Fibroblast of the conjunctiva (primary cell): ENCODE measurements around the gene PRKCB.

Experiments
- DNase-seq: peaks from one replicate; pipeline ENCODE4 v3.0.0-alpha.2; 2010; ENCODE audit warnings: low read depth

Gene PRKCB

DNA sequence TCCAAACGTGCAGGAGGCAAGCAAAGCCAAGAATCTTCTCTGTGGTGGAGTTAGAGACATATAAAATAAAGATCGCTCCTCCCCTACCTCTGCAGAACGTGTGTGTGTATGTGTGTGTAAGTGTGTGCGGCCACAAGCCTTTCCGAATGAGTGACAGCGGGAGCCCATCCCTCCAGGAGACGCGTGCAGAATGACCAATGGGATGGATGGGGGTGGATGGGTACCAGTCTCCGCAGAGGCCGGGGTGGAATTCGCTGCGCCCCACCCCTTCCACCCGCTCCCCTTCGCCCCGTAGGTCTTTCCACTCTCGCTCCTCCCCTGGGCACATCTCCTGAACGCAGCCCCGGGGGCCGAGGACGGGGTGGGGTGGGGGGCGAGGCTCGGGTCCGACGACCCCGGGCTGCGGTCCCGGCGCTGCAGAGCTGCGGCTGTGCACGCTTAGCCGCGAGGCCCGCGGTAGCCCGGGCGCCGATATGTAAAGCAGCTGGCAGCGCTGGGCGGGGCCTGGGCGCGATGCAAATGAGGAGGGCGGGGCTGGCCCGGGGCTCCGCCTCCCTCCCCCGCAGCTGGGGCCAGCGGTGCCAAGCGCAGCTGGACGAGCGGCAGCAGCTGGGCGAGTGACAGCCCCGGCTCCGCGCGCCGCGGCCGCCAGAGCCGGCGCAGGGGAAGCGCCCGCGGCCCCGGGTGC is at the start of gene PRKCB:
Gene PRKCB (plus strand): TSS at position 594 of the 688 bp plus-strand sequence.
- no peak for DNase-seq

DNA sequence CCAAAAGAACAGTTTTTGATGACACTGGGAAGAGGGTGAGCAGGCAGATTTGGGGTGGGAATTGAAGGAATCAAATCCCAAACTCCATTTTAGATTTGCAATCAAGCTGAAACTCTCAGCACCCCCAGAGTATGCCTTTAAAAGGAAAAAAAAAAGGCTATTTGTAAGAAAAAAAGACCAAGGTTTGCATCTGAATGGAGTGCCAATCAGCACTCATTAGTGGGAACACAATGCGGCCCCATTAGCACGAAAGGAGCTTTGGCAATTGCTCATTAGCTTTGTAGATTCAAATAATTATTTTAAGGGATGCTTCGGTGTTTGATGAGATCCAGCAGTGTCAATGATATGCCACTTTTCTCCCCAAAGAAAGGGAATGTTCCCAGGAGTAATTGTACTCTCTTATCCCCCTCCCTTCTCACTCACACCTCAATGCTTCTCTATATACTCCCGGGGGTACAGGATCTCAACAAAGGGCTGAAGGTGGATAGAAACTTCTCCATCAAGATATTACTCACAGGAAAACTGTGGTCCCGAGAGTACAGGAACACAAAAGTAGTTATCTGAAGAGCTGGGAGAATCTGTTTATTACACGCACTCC is 48.7 kb upstream of the PRKCB start:
- DNase-seq, result no peak

DNA sequence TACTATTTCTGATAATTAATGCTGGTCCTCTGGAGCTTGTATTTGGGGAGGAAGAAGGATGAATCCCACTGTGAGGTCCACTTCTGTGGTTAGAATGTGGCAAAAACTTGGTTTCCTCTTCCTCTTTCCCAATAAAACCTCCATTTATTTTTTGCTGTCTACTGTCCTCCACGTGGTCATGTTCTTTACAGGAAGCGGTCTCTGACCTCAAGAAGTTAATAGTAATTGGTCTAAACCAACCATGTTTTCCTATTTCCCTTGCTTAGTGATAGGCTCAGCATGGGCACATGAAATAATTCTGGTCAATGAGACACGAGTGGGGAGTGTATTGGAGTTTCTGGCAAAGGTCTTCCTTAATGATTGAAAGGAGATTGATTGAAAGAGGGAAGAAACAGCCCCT is 47.1 kb upstream of the PRKCB start:
- DNase-seq, result no peak

DNA sequence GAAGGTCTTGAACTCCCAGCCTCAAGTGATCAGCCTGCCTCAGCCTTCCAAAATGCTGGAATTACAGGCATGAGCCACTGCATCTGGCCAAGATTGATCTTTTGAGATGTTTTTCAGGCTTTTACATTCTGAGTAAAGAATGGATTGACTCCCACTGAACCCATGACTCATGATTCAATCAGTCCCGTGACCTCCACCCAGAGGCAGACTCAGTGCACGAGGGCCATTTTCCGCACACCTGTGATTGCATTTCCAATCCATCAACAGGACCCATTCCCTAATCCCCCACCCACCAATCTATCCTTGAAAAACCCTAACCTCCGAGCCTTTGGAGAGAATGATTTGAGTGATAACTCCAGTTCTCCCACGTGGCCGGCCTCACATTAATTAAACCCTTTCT is 40.4 kb upstream of the PRKCB start:
- no peak for DNase-seq

DNA sequence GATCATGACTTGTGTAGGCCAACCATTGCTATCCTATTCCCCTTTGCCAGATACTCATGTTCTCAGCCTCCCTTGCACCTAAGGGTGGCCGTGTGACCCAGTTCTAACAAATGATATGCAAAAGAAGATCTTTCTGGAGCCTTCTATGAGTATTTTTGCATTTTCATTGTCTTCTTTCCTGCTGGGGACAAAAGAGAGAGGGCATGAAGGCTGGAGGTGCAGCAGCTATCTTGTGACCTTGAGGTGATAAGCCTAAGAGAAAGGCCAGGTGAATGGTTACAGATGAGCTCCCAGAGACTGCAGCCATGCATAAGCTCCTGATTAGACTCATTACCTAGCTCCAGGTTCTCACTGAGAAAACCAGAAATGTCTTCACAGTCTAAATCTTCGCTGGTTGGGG is 38.8 kb upstream of the PRKCB start:
- DNase-seq, result no peak

DNA sequence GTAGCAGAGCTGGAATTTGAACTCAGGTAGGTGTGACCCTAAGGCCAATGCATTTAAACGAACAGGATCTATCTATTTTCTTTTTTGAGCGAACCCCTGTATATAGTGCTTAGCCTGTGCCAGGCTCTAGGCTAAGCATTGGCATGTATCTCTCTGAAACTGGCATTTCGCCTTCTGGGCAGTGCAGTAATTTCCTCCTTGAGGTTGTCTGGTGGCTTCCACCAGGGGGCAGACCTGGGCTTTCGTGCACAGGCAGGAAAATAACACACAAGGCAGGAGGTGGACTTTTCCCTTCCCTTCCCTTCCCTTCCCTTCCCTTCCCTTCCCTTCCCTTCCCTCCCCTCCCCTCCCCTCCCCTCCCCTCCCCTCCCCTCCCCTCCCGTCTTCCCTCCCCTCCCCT is 34.4 kb upstream of the PRKCB start:
- DNase-seq, result peak; percentile 35

DNA sequence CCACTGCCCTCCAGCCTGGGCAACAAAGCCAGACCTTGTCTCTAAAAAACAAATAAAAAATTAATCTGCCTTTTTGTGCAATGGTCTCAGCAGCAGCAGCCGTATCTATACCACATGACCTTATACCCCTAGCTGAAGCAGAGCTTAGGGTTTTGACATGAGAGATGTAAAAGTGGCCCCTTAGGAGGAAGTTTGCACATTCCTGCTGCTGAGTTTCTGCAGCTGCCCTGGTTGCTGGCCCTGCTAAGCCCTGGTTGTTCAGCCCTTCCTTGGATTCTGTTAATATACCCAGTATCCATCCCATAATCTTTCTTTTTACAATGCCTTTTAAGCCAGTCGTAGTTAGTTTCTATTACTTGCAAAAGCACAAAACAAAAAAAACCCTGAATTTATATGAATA is 33.0 kb upstream of the PRKCB start:
- no peak for DNase-seq

DNA sequence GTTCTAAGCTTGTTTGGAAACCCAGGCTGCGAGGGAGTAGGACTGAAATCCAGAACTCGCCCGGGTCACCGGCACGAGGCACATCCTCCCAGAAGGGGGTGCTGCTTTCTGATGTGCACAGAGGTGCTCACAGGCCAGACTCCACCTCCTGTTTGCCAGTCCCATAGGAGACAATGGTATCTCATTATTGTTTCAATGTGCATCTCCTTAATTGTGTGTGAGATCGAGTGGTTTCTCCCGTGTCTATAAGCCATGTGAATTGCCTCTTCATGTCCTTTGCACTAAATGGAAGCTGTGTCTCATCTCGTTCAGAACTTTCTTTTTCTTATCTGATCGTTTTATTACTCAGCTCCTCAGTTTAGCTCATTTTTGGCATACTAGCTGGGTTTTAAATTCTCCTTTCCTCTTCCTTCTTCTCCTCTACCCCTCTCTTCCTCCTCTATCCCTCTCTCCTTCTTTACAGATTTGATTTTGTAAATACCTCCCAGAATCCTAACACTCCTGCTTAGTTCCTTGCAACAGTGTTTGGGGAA is 32.1 kb upstream of the PRKCB start:
- no peak for DNase-seq

DNA sequence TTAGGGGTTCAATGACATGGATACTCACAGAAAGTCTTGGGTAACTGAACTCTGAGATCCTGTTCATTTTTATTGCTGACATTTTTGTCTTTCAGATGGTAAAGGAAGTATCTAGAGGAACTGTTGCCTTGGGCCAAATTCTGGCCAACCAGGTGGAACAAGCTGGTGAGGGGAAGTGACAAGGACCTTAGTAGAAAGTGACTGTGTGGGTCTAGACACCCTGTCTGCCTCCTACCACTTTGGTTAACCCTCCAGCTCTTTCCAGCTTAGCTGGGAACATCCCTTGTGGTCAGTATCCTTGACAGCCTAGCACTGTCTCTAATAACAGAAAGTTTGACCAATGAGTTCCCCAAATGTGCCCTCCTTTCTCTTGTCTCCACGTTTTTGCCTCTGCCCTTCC is 28.8 kb upstream of the PRKCB start:
- no peak for DNase-seq

DNA sequence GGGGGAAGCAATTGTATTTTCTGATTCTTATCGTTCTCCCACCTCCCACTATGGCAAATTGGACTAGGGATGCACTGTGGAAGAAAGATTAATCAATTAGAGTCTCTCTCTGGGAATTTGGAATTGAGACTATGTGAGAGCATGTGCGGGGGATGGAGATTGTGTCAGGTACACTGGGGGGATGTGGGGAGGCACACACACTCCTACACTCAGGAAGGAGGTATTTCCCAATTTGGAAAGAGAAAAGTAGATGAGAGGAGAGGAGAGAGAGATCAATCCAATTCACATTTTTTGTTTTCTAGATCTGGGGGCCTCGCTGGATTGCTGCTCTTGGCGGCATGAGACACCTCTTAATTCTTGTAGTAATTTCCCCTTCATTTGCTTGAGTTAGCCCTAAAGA is 14.3 kb upstream of the PRKCB start:
- no peak for DNase-seq

DNA sequence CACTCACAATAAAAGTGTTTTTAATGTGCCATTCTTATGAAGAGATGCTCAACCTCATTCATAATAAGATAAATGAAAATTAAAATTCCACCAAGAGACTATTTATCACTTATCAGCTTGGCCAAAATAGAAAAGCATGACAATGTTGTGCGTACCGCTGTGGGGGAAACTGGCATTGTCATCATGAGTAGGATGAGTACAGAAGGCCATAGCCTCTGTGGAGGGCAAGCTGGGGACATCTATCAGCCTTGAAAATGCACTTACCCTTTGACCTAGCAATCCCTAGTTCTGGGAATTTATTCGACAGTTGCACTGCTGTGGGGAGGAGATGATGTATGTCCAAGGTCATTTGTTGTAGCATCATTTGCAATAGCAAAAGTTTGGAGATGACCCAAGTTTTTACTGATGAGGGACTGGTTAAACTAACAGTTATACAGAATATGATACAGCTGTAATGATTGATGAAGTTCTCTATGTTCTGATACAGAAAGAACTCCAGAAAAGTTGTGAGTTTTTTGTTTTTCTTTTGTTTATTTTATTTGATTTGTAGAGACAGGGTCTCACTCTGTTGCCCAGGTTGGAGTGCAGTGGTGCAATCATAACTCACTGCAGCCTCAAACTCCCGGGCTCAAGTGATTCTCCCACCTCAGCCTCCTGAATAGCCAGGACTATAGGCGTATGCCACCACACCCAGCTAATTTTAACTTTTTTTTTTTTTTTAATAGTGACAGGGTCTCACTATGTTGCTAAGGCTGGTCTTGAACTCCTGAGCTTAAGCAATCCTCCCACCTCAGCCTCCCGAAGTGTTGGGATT is 13.7 kb upstream of the PRKCB start:
- DNase-seq, result no peak

DNA sequence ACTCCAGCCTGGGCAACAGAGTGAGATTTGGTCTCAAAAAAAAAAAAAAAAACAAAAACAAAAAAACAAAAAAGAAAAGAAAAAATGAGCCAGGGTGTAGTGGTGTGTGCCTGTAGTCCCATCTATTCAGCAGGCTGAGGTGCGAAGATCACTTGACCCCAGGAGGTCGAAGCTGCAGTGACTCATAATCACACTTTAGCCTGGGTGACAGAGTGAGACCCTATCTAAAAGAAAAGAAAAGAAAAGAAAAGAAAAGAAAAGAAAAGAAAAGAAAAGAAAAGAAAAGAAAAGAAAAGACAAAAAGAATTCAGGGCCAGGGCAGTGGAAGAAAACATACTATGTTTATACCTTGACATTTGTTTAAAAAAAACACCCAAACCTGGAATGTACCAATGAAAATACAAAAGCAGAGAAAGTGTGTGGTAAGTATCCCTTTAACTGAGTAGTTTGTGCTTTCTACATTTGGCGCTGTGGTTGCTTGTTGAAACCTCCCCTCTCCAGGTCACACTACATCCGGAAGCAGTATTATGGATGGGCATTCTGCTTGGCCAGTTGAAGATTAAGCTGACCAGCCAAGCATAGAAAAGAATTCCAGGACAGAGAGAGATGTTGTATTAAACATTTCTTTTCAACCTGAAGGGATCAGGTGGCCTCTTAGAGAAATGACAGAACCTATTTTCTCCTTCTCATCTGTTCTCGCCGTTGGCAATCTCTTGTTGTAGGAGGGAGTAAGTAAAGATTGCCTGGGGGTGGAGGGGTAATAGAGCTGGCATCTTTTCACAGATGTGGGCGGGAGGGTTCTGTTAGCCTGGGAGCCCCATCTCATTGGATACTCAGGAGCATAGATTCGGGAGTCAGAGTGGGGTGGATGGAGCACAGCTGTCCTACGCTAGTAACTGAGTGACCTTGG is 12.1 kb upstream of the PRKCB start:
- no peak for DNase-seq

DNA sequence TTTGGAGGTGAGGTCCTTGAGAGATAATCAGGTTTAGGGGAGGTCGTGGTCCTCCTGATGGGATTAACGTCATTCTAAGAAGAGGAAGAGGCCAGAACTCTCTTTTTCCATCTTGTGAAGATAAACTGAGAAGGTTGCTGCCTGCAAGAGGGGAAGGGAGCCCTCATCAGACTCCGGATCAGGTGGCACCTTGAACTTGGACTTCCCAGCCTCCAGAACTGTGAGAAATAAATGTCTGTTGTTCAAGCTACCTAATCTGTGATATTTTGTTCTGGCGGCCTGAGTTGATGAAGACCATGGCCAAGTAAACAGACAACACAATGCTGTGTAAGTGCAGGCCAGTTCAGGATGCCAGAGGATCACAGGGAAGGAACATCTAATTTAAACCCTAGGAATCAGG is 10.9 kb upstream of the PRKCB start:
- no peak for DNase-seq

DNA sequence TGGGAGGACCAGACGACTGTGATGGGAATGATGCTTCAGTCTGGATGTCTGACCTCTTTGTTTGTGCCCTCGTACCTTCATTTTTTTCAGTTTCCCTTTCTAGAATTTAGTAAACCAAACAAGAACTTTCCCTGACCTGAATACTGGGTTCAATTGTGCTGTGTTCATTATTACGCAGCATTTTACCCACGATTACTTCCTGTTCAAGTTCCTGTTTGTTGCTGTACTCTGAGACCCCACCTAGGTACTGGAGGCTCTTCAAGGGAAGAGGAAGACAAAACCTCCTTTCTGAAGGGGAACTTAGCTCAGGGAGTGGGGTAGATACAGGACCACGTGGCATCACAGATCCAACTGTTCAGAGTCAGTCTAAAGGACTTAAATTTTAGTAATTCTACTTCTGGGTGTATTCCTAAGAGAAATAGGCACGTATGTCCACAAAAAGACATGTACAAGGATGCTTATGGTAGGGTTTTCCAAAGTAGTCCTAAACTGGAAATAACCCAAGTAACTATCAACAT is 9.2 kb upstream of the PRKCB start:
- DNase-seq, result no peak

DNA sequence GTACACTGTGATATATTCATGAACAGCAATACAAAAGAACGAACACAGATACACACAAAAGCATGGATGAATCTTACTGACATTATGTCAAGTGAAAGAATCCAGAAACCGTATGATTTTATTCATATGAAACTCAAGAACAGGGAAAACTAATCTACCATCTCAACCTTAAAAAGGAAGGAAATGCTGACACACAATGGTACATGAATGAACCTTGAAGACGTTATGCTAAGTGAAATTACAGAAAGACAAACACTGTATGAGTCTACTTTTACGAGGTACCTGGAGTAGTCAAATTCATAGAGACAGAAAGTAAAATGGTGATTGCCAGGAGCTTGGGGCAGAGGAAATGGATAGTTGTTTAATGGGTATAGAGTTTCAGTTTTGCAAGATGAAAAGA is 8.7 kb upstream of the PRKCB start:
- DNase-seq, result no peak

DNA sequence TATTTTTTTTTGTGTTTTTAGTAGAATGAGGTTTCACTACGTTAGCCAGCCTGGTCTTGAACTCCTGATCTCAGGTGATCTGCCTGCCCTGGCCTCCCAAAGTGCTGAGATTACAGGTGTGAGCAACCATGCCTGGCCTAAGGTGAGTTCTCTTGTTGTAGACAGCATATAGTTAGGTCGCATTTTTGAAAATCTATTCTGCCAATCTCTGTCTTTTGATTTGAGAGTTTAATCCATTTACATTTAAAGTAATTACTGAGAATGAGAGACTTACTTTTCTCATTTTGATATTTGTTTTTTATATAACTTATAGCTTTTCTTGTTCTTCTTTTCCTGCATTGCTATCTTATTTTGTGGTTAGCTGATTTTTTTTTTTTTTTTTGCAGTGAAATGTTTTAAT is 6.3 kb upstream of the PRKCB start:
- DNase-seq, result no peak

DNA sequence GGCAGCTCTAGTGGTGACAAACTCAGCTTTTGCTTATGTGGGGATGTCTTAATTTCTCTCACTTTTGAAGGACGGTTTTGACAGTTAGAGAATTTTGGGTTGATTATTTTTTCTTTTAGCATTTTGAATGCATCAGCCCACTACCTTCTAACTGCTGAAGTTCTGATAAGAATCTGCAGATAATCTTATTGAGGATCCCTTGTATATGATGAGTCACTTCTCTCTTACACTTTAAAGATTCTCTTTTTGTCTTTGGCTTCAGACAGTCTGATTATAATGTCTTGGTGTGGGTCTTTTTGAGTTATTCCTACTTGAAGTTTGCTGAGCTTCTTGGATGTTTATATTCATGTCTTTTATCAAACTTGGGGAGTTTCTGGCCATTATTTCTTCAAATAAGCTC is 5.5 kb upstream of the PRKCB start:
- DNase-seq, result no peak

DNA sequence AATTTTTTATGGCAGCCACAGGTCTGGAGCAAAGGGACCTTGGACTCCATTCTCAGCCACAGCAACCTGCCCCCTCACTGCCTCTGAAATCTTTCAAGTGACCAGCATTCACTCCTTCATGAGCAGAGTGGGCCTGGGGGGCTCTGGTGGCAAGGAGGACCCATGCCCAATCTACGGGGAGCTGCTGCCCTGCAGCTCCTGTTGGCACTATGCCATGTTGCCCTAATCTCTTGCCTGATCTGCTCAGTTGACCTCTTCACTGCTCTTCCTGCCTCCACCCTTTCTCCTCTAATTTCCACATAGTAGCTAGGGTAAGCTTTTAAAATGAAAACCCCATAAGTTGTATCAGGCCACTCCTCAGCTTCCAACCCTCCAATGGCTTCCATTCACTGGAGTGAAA is 2.9 kb upstream of the PRKCB start:
- DNase-seq, result no peak

DNA sequence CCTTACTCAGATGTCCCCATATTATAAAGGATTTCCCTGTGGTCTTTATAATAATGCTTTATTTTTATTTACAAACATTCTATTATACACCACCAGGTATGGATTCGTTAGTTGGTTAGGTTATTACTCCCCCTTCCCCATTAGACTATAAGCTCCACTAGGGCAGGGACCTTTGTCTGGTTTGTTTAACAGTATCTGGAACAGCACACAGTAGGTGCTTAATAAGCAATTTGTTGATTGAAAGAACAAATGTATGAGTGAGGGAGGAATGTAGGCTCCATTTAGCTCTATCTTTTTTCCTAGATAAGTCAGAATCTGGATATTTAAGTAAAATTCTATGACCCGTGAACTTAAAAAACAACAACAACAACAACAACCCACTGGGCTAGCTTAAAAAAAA is 2.3 kb upstream of the PRKCB start:
- DNase-seq, result no peak

DNA sequence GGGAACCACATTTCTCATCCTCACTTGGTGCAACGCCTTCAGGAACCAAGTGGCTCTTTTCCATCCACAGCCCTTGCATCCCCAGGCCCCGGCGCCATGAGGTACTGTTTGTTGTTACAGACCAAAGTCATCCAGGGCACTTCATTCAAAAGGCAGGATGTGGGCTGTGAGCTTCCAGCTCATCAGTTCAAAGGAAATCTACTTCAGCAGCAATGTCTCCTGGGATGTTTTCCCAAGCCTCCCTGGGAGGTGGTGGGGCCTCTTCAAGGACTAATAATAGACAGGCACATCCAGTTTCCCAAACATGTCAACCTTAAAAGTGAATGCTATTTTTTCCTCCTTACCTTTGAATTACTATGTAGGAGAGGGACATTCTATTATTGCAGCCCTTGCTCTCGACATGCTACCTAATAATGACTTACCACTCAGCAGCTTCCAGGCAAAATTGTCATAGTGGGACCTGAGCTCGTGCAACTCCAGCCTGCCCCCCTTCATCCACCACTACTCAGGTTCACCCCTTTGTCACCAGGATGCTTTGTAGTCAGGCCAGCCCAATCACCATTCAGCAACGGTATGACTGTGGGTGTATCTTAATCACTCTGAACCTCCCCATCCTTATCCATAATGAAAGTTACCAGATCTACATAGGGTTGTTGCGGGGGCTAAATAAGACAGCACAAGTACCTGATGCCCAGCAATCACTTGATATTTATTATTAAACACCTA is 1.7 kb upstream of the PRKCB start:
- no peak for DNase-seq

DNA sequence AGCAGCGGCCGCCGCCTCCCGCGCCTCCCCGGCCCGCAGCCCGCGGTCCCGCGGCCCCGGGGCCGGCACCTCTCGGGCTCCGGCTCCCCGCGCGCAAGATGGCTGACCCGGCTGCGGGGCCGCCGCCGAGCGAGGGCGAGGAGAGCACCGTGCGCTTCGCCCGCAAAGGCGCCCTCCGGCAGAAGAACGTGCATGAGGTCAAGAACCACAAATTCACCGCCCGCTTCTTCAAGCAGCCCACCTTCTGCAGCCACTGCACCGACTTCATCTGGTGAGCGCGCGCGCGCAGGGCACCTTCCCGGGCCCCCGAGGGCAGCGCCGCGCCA is 258 bp downstream of the PRKCB start:
- no peak for DNase-seq
